K562 (cell line): Measurements from ENCODE around the gene TIAM1. TPM values are rescaled to one million over a fixed set of nuclear protein-coding genes. Genes with fewer than 3 reads are reported as not detected.

Experiments used
- ATAC-seq: fragments of 200-7000 bp; cut with Tn5 transposase; 3 replicates; pipeline ENCODE4 v1.9.1; 2020; ENCODE audit warnings: moderate library complexity
- BruUV-seq: library from RNA; stranded (reverse); fragments of 400-500 nt; replicated peaks from 2 replicates; lab custom pipeline; 2021; lab: Mats Ljungman, UMichigan
- CTCF ChIA-PET: fragments of 300-600 bp; formaldehyde crosslinking; extraction: SDS; loops from one replicate; lab custom pipeline; 2021; ENCODE audit warnings: low intra/inter-chr PET ratio; lab: Yijun Ruan, JAX
- POLR2A ChIA-PET: fragments of 300-600, 350-650 bp; sonication (Branson Sonifier 250); formaldehyde crosslinking; extraction: SDS; loops from one replicate; lab custom pipeline; 2021; ENCODE audit warnings: antibody characterized with exemption, inconsistent platforms; lab: Yijun Ruan, JAX
- DNase-seq, 4 experiments: peaks; one replicate each; pipeline versions ENCODE4 v3.0.0 to v3.0.0-alpha.2; 2011 to 2018; ENCODE audit warnings: low spot score in 3 of 4, mixed read lengths in 3 of 4; ENCODE audit errors: extremely low read depth in 1 of 4
- FAIRE-seq: peaks from 2 replicates; lab custom pipeline; 2011; peaks lifted over from hg19 to GRCh38; lab: Jason Lieb, UNC
- H2AFZ ChIP-seq: 2 replicates; pipeline ENCODE4 v1.6.0; 2011; ENCODE audit warnings: low read depth, low read length, control low read depth, inconsistent platforms
- H3K27ac ChIP-seq: fragments of 200-600 bp; 3 replicates; pipeline ENCODE4 v1.8.0; 2011; ENCODE audit warnings: low read depth, mild to moderate bottlenecking, control low read depth, inconsistent platforms, low read length, moderate library complexity, mixed read lengths; ENCODE audit errors: extremely low read depth
- H3K27me3 ChIP-seq, 2 experiments: fragments of 300-600 bp in 1 of 2; 2 replicates in 1 of 2; 3 replicates in 1 of 2; pipeline versions ENCODE4 v1.6.0 to v1.8.0; 2011; ENCODE audit warnings: inconsistent platforms in 2 of 2, low read length in 2 of 2, mild to moderate bottlenecking in 1 of 2, mixed read lengths in 1 of 2, moderate library complexity in 1 of 2; ENCODE audit not compliant: control insufficient read depth in 2 of 2, insufficient read depth in 2 of 2
- H3K36me3 ChIP-seq: fragments of 300-600 bp; 3 replicates; pipeline ENCODE4 v1.8.0; 2011; ENCODE audit warnings: mild to moderate bottlenecking, low read length, inconsistent platforms; ENCODE audit not compliant: control insufficient read depth, insufficient read depth
- H3K4me1 ChIP-seq, 2 experiments: fragments of 200-600 bp in 1 of 2; replicated peaks in 1 of 2; 2 replicates in 1 of 2; 3 replicates in 1 of 2; pipeline versions ENCODE4 v1.5.1 to v1.8.0; 2011; ENCODE audit warnings: inconsistent platforms in 2 of 2, low read length in 2 of 2, mild to moderate bottlenecking in 1 of 2, mixed read lengths in 1 of 2, moderate library complexity in 1 of 2; ENCODE audit not compliant: control insufficient read depth in 2 of 2, insufficient read depth in 2 of 2
- H3K4me2 ChIP-seq: 2 replicates; pipeline ENCODE4 v1.6.1; 2011; ENCODE audit warnings: low read length, control low read depth, inconsistent platforms, mixed read lengths; ENCODE audit not compliant: insufficient read depth
- H3K4me3 ChIP-seq: fragments of 200-600 bp; sonication (generic), shearing (Covaris generic); 2 replicates; pipeline ENCODE4 v1.5.1; 2016; ENCODE audit warnings: control low read depth, inconsistent platforms
- H3K79me2 ChIP-seq: fragments of 200-600 bp; 3 replicates; pipeline ENCODE4 v1.8.0; 2011; ENCODE audit warnings: low read length, inconsistent platforms; ENCODE audit not compliant: control insufficient read depth, insufficient read depth
- H3K9ac ChIP-seq, 2 experiments: 2 replicates each; pipeline versions ENCODE4 v1.6.0 to v1.6.1; 2011; ENCODE audit warnings: low read depth in 2 of 2, low read length in 2 of 2, control low read depth in 1 of 2, inconsistent platforms in 1 of 2, mild to moderate bottlenecking in 1 of 2, mixed read lengths in 1 of 2; ENCODE audit not compliant: insufficient read depth in 1 of 2
- H3K9me1 ChIP-seq: one replicate; pipeline ENCODE4 v1.6.0; 2011; ENCODE audit warnings: inconsistent platforms, mild to moderate bottlenecking, low read length, moderate library complexity; ENCODE audit not compliant: control insufficient read depth, insufficient read depth
- H3K9me3 ChIP-seq: replicated peaks from 2 replicates; pipeline ENCODE4 v1.5.1; 2011; ENCODE audit warnings: low read depth, low read length, inconsistent platforms; ENCODE audit not compliant: control insufficient read depth, insufficient read depth
- H4K20me1 ChIP-seq: replicated peaks from 2 replicates; pipeline ENCODE4 v1.6.1; 2011; ENCODE audit warnings: low read length, inconsistent platforms, mixed read lengths; ENCODE audit not compliant: control insufficient read depth, insufficient read depth
- CEBPB ChIP-seq: fragments of 450-650 bp; IDR thresholded peaks from 2 replicates; pipeline ENCODE4 v1.6.1; 2016; ENCODE audit warnings: missing genetic modification characterization, missing compliant biosample characterization
- CREBBP ChIP-seq: IDR thresholded peaks from one replicate; pipeline ENCODE4 v1.6.1; 2012; ENCODE audit warnings: low read depth, mild to moderate bottlenecking, control low read depth, inconsistent platforms, low read length
- STAT6 ChIP-seq: sonication (generic); formaldehyde crosslinking; IDR thresholded peaks from 2 replicates; pipeline ENCODE4 v1.8.1; 2023; ENCODE audit warnings: mild to moderate bottlenecking, missing genetic modification reagents
- USF2 ChIP-seq: sonication (generic); formaldehyde crosslinking; IDR thresholded peaks from 2 replicates; pipeline ENCODE4 v1.5.0; 2020; ENCODE audit warnings: missing genetic modification reagents
- ZFPM2 ChIP-seq: fragments of 250-450 bp; sonication (Bioruptor Pico); IDR thresholded peaks from 2 replicates; pipeline ENCODE4 v1.5.1; 2022; ENCODE audit warnings: mild to moderate bottlenecking
- WGBS: fragments of 100-300 bp; shearing (Covaris generic); methylation state at CpG from one replicate; pipeline ENCODE4 v1.1.6; 2016; ENCODE audit warnings: low coverage, mixed read lengths; ENCODE audit not compliant: insufficient coverage; ENCODE audit errors: missing lambda C conversion rate; 5-methylcytosine and 5-hydroxymethylcytosine counted together
- in situ Hi-C: fragments of 300-500 bp; cut with MboI; formaldehyde crosslinking; loops from 4 replicates; pipeline ENCODE4 v1.15.0; 2018; ENCODE audit warnings: inconsistent platforms, mixed read lengths
- intact Hi-C: fragments of 100-400 bp; cut with micrococcal nuclease; formaldehyde crosslinking; loops from 2 replicates; pipeline ENCODE4 v1.14.2; 2022
- polyA plus RNA-seq, 8 experiments: library from polyadenylated mRNA; depleted of rRNA in 4 of 8; stranded (reverse) in 5 of 8; unstranded in 3 of 8; fragments of >200 nt; fragmentation: Nextera tagmentation in 2 of 8; fragmentation: Illumina TruSeq in 1 of 8; extraction: Ambion mirVana in 2 of 8; extraction: Trizol in 1 of 8; gene quantifications; 2 replicates each; pipeline versions ENCODE4 v1.2.1 to v1.2.3, GENCODE V29; 2011 to 2014; ENCODE audit warnings: inconsistent platforms in 1 of 8, missing spikeins in 1 of 8
- total RNA-seq, 7 experiments: library from RNA; depleted of rRNA in 6 of 7; stranded (reverse); fragments of >200 nt in 6 of 7; fragmentation: Illumina TruSeq in 2 of 7; extraction: Trizol in 2 of 7; gene quantifications; 2 replicates each; pipeline versions ENCODE4 v1.2.1 to v1.2.3, GENCODE V29; 2011 to 2021; ENCODE audit warnings: low replicate concordance in 1 of 7
- TF ChIP-seq, protein P1 (sequence below): sonication (generic); formaldehyde crosslinking; IDR thresholded peaks from 2 replicates; pipeline ENCODE4 v1.8.1; 2023; ENCODE audit warnings: missing genetic modification reagents, mild to moderate bottlenecking, borderline replicate concordance

The TIAM1 gene
- total and polyA plus RNA-seq, 9 of the 15 experiments (the other 6 are each of a cell fraction or from before 2014, with no cell fraction given), result 0.11 TPM; not detected in 8

DNA sequence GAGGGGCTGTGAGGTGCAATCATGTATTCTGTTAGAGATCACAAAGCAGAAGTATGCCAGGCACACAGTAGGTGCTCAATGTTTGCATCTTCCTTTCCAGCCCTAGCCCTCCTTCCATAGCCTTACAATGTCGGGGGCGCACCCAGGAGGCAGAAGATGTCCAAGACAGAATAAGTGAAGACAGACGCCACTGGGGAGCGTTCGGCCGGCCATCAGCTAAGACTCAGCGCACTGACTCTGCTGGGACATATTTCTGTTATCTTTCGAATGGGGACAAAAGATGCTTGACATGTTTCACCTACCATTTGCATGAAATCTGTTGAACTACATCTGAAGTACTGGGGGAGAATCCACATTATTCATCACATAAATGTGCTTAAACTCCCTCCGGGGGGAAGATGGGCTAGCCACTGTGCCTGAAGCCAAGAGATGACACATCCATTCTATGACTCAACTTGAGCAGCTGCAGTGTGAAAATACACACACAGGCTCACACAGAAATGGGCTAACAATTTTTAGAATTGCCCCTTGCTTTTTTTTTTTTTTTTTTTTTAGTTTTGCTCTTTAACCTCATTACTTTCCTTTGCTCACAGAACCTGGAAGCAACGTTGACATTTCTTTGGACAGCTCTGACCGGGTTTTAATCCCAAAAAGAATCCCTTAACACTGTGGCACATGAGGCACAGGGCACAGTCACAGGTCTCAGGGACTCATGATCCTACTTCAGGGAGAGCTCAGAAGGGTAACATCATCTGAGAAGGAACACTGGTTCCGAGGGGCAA lies 7.9 kb downstream of the TIAM1 start:
- H3K9me3 ChIP-seq, result no peaks in the 10 kb centered on the region
- H3K4me2 ChIP-seq, result no peak overlapping the region
- intact Hi-C loops, result no loop called here
- 7% methylated on average over 12 of the region's 12 CpGs for WGBS
- no TSS peak for BruUV-seq
- FAIRE-seq, result no peak
- no peaks in the 10 kb centered on the region for H3K9me1 ChIP-seq
- in situ Hi-C loops, result no loop called here
- DNase-seq, result no peak
- no peak overlapping the region for H3K4me3 ChIP-seq
- no peak overlapping the region for H2AFZ ChIP-seq
- no peaks in the 10 kb centered on the region for H3K79me2 ChIP-seq
- peaks cover 7 to 17% of the 10 kb centered on the region in 2 experiments; a peak in 3 of 5 replicates for H3K27me3 ChIP-seq
- no peak for ATAC-seq
- ChIA-PET CTCF (no interaction called here), POLR2A (interaction anchor here (1.1 kb wide), 1 partner anchor 9 kb away, joined by 3 read pairs; no protein-coding TSS in a partner anchor)
- H3K36me3 ChIP-seq, result no peaks in the 10 kb centered on the region
- TF ChIP-seq STAT6 (CRISPR knock-in tag) (no peak), CREBBP (no peak), USF2 (no peak), CEBPB (tag) (no peak), ZFPM2 (CRISPR knock-in tag) (no peak)
- TF ChIP-seq, protein P1, sequence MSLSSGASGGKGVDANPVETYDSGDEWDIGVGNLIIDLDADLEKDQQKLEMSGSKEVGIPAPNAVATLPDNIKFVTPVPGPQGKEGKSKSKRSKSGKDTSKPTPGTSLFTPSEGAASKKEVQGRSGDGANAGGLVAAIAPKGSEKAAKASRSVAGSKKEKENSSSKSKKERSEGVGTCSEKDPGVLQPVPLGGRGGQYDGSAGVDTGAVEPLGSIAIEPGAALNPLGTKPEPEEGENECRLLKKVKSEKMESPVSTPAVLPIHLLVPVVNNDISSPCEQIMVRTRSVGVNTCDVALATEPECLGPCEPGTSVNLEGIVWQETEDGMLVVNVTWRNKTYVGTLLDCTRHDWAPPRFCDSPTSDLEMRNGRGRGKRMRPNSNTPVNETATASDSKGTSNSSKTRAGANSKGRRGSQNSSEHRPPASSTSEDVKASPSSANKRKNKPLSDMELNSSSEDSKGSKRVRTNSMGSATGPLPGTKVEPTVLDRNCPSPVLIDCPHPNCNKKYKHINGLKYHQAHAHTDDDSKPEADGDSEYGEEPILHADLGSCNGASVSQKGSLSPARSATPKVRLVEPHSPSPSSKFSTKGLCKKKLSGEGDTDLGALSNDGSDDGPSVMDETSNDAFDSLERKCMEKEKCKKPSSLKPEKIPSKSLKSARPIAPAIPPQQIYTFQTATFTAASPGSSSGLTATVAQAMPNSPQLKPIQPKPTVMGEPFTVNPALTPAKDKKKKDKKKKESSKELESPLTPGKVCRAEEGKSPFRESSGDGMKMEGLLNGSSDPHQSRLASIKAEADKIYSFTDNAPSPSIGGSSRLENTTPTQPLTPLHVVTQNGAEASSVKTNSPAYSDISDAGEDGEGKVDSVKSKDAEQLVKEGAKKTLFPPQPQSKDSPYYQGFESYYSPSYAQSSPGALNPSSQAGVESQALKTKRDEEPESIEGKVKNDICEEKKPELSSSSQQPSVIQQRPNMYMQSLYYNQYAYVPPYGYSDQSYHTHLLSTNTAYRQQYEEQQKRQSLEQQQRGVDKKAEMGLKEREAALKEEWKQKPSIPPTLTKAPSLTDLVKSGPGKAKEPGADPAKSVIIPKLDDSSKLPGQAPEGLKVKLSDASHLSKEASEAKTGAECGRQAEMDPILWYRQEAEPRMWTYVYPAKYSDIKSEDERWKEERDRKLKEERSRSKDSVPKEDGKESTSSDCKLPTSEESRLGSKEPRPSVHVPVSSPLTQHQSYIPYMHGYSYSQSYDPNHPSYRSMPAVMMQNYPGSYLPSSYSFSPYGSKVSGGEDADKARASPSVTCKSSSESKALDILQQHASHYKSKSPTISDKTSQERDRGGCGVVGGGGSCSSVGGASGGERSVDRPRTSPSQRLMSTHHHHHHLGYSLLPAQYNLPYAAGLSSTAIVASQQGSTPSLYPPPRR (CRISPR knock-in tag), result no peak
- H4K20me1 ChIP-seq, result no peaks in the 10 kb centered on the region; the same call in 1 of the 2 replicates
- H3K4me1 ChIP-seq, result no peaks in the 10 kb centered on the region
- no peak overlapping the region for H3K27ac ChIP-seq
- no peak overlapping the region for H3K9ac ChIP-seq
